WTC11 (cell line): ENCODE results near the gene EIF3I. TPM values are rescaled to one million over a fixed set of nuclear protein-coding genes. Genes with fewer than 3 reads are reported as not detected.

ENCODE experiments used
- ESRRA ChIP-seq: sonication (generic); formaldehyde crosslinking; IDR thresholded peaks from 2 replicates; pipeline ENCODE4 v1.8.1; 2022; ENCODE audit warnings: mild to moderate bottlenecking, missing genetic modification reagents, borderline replicate concordance
- GABPB1 ChIP-seq: sonication (generic); formaldehyde crosslinking; IDR thresholded peaks from 2 replicates; pipeline ENCODE4 v1.8.1; 2023; ENCODE audit warnings: mild to moderate bottlenecking, missing genetic modification reagents
- PRRX2 ChIP-seq: fragments of 250-450 bp; sonication (Bioruptor Pico); IDR thresholded peaks from 2 replicates; pipeline ENCODE4 v1.8.0; 2021; ENCODE audit warnings: mild to moderate bottlenecking
- SP1 ChIP-seq: sonication (generic); formaldehyde crosslinking; conservative IDR thresholded peaks from 2 replicates; pipeline ENCODE4 v1.8.1; 2022; ENCODE audit warnings: missing genetic modification reagents
- TCF7 ChIP-seq: sonication (generic); formaldehyde crosslinking; IDR thresholded peaks from 2 replicates; pipeline ENCODE4 v1.8.0; 2022; ENCODE audit warnings: mild to moderate bottlenecking, low read depth, missing genetic modification reagents, moderate library complexity
- ZNF396 ChIP-seq: fragments of 250-450 bp; sonication (Bioruptor Pico); IDR thresholded peaks from 2 replicates; pipeline ENCODE4 v1.8.0; 2021; ENCODE audit warnings: mild to moderate bottlenecking, moderate library complexity, borderline replicate concordance
- total RNA-seq: library from RNA; stranded (reverse); gene quantifications from 3 replicates; pipeline ENCODE4 v1.2.3, GENCODE V29; 2021
- TF ChIP-seq, protein P1 (sequence below): sonication (generic); formaldehyde crosslinking; IDR thresholded peaks from 2 replicates; pipeline ENCODE4 v1.8.1; 2023; ENCODE audit warnings: mild to moderate bottlenecking, missing genetic modification reagents, borderline replicate concordance
- TF ChIP-seq, protein P2 (sequence below): sonication (generic); formaldehyde crosslinking; IDR thresholded peaks from 2 replicates; pipeline ENCODE4 v1.8.0; 2022; ENCODE audit warnings: mild to moderate bottlenecking, missing genetic modification reagents
- TF ChIP-seq, protein P3 (sequence below): sonication (generic); formaldehyde crosslinking; conservative IDR thresholded peaks from 2 replicates; pipeline ENCODE4 v1.8.1; 2022; ENCODE audit warnings: mild to moderate bottlenecking, missing genetic modification reagents
- TF ChIP-seq, protein P4 (sequence below): fragments of 250-450 bp; sonication (Bioruptor Pico); conservative IDR thresholded peaks from 2 replicates; pipeline ENCODE4 v1.9.0; 2021; ENCODE audit warnings: mild to moderate bottlenecking
- TF ChIP-seq, protein P5 (sequence below): sonication (generic); formaldehyde crosslinking; IDR thresholded peaks from 2 replicates; pipeline ENCODE4 v1.8.0; 2022; ENCODE audit warnings: missing genetic modification reagents
- TF ChIP-seq, protein P6 (sequence below): sonication (generic); formaldehyde crosslinking; IDR thresholded peaks from 2 replicates; pipeline ENCODE4 v1.8.1; 2022; ENCODE audit warnings: missing genetic modification reagents, borderline replicate concordance
- TF ChIP-seq, protein P7 (sequence below): sonication (generic); formaldehyde crosslinking; IDR thresholded peaks from 2 replicates; pipeline ENCODE4 v1.8.0; 2023; ENCODE audit warnings: mild to moderate bottlenecking, missing genetic modification reagents
- TF ChIP-seq, protein P8 (sequence below): fragments of 250-450 bp; sonication (Bioruptor Pico); IDR thresholded peaks from 2 replicates; pipeline ENCODE4 v1.9.0; 2021; ENCODE audit warnings: mild to moderate bottlenecking
- TF ChIP-seq, protein P9 (sequence below): sonication (generic); formaldehyde crosslinking; conservative IDR thresholded peaks from 2 replicates; pipeline ENCODE4 v1.8.1; 2023; ENCODE audit warnings: mild to moderate bottlenecking, low read depth, missing genetic modification reagents, moderate library complexity

The EIF3I gene
- total RNA-seq, 1 experiment from 2014 or later = 237 TPM

DNA sequence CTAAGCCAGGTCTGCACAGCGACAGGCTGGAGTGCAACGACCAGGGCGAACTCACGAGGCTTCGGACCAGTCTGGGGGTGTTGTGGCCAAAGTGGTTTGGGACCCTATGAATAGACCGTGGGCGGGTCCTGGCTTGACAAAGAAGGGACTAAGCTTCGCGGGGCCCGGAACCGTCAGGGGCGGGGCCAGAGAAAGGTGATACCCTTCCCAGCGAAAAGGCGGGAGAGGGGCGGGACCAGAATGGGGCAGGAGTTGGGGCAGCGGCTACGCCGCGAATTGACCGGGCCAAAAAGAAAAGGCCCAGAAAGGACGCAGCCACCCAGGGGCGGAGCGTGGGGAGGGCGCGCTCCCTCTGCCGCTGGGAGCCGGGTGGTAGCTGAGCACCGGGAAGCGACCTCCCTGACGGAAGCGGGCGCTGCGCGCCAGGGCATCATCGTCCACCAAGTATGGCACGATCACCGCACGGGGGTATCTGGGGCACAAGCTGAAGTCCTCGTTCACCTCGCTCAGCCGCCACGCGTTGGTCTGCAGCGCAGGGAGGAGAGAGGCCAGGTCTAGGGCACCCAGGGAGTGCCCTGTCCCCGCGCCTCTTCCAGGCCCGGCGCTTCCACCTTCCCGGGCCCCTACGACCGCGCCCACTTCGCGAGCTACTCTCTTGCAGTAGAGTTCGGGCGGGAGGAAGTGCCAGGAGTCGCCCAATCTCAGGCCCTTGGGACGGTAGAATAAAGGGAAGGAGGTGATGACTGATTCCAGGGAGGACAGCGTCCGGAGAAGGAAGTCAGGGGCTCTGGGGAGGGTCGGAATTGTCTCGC is 18.1 kb downstream of the EIF3I start (continued):
- TF ChIP-seq, protein P1, sequence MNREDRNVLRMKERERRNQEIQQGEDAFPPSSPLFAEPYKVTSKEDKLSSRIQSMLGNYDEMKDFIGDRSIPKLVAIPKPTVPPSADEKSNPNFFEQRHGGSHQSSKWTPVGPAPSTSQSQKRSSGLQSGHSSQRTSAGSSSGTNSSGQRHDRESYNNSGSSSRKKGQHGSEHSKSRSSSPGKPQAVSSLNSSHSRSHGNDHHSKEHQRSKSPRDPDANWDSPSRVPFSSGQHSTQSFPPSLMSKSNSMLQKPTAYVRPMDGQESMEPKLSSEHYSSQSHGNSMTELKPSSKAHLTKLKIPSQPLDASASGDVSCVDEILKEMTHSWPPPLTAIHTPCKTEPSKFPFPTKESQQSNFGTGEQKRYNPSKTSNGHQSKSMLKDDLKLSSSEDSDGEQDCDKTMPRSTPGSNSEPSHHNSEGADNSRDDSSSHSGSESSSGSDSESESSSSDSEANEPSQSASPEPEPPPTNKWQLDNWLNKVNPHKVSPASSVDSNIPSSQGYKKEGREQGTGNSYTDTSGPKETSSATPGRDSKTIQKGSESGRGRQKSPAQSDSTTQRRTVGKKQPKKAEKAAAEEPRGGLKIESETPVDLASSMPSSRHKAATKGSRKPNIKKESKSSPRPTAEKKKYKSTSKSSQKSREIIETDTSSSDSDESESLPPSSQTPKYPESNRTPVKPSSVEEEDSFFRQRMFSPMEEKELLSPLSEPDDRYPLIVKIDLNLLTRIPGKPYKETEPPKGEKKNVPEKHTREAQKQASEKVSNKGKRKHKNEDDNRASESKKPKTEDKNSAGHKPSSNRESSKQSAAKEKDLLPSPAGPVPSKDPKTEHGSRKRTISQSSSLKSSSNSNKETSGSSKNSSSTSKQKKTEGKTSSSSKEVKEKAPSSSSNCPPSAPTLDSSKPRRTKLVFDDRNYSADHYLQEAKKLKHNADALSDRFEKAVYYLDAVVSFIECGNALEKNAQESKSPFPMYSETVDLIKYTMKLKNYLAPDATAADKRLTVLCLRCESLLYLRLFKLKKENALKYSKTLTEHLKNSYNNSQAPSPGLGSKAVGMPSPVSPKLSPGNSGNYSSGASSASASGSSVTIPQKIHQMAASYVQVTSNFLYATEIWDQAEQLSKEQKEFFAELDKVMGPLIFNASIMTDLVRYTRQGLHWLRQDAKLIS (CRISPR knock-in tag) = no peak; the same call in 1 of the 2 replicates
- no peak for TF ChIP-seq TCF7 (CRISPR knock-in tag)
- TF ChIP-seq ESRRA = peak; percentile 21; the same call in 1 of the 2 replicates
- TF ChIP-seq ZNF396 (CRISPR knock-in tag) = no peak
- TF ChIP-seq, protein P2, sequence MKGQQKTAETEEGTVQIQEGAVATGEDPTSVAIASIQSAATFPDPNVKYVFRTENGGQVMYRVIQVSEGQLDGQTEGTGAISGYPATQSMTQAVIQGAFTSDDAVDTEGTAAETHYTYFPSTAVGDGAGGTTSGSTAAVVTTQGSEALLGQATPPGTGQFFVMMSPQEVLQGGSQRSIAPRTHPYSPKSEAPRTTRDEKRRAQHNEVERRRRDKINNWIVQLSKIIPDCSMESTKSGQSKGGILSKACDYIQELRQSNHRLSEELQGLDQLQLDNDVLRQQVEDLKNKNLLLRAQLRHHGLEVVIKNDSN (CRISPR knock-in tag) = no peak
- TF ChIP-seq SP1 (CRISPR knock-in tag) = peak; percentile 87
- TF ChIP-seq, protein P3, sequence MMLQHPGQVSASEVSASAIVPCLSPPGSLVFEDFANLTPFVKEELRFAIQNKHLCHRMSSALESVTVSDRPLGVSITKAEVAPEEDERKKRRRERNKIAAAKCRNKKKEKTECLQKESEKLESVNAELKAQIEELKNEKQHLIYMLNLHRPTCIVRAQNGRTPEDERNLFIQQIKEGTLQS = 0 out of 2 replicates have a peak, but pooled peaks have one; percentile 8
- no peak for TF ChIP-seq GABPB1 (CRISPR knock-in tag)
- TF ChIP-seq, protein P4, sequence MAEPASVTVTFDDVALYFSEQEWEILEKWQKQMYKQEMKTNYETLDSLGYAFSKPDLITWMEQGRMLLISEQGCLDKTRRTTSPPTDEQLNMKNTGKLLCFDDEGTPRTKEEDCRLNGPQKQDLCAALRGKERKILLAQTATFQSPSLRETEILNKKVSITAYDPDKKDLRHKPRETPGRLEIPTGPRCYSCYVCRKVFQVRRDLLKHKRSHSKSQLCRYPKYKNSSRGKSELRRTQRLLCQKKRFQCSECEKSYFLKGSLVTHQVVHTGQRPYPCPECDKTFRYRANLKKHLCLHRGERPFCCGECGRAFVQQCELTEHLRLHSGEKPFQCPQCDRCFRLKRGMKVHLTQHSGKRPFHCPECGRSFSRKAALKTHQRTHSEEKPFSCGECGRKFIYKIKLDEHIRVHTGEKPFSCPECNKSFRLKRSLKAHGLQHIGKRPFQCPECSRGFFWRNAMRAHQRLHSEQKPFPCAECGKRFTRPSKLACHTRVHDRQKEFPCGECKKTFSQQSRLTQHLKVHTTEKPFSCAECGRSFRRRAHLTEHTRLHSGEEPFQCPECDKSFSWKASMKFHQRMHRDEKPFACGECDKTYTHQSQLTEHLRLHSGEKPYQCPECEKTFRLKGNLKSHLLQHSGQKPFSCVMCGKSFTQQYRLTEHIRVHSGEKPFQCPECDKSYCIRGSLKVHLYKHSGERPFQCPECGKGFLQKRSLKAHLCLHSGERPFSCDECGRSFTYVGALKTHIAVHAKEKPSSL (CRISPR knock-in tag) = no peak
- TF ChIP-seq, protein P5, sequence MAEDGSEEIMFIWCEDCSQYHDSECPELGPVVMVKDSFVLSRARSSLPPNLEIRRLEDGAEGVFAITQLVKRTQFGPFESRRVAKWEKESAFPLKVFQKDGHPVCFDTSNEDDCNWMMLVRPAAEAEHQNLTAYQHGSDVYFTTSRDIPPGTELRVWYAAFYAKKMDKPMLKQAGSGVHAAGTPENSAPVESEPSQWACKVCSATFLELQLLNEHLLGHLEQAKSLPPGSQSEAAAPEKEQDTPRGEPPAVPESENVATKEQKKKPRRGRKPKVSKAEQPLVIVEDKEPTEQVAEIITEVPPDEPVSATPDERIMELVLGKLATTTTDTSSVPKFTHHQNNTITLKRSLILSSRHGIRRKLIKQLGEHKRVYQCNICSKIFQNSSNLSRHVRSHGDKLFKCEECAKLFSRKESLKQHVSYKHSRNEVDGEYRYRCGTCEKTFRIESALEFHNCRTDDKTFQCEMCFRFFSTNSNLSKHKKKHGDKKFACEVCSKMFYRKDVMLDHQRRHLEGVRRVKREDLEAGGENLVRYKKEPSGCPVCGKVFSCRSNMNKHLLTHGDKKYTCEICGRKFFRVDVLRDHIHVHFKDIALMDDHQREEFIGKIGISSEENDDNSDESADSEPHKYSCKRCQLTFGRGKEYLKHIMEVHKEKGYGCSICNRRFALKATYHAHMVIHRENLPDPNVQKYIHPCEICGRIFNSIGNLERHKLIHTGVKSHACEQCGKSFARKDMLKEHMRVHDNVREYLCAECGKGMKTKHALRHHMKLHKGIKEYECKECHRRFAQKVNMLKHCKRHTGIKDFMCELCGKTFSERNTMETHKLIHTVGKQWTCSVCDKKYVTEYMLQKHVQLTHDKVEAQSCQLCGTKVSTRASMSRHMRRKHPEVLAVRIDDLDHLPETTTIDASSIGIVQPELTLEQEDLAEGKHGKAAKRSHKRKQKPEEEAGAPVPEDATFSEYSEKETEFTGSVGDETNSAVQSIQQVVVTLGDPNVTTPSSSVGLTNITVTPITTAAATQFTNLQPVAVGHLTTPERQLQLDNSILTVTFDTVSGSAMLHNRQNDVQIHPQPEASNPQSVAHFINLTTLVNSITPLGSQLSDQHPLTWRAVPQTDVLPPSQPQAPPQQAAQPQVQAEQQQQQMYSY (CRISPR knock-in tag) = peak; percentile 88
- TF ChIP-seq, protein P6, sequence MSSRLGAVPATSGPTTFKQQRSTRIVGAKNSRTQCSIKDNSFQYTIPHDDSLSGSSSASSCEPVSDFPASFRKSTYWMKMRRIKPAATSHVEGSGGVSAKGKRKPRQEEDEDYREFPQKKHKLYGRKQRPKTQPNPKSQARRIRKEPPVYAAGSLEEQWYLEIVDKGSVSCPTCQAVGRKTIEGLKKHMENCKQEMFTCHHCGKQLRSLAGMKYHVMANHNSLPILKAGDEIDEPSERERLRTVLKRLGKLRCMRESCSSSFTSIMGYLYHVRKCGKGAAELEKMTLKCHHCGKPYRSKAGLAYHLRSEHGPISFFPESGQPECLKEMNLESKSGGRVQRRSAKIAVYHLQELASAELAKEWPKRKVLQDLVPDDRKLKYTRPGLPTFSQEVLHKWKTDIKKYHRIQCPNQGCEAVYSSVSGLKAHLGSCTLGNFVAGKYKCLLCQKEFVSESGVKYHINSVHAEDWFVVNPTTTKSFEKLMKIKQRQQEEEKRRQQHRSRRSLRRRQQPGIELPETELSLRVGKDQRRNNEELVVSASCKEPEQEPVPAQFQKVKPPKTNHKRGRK (CRISPR knock-in tag) = no peak
- no peak for TF ChIP-seq PRRX2 (CRISPR knock-in tag)
- TF ChIP-seq, protein P7, sequence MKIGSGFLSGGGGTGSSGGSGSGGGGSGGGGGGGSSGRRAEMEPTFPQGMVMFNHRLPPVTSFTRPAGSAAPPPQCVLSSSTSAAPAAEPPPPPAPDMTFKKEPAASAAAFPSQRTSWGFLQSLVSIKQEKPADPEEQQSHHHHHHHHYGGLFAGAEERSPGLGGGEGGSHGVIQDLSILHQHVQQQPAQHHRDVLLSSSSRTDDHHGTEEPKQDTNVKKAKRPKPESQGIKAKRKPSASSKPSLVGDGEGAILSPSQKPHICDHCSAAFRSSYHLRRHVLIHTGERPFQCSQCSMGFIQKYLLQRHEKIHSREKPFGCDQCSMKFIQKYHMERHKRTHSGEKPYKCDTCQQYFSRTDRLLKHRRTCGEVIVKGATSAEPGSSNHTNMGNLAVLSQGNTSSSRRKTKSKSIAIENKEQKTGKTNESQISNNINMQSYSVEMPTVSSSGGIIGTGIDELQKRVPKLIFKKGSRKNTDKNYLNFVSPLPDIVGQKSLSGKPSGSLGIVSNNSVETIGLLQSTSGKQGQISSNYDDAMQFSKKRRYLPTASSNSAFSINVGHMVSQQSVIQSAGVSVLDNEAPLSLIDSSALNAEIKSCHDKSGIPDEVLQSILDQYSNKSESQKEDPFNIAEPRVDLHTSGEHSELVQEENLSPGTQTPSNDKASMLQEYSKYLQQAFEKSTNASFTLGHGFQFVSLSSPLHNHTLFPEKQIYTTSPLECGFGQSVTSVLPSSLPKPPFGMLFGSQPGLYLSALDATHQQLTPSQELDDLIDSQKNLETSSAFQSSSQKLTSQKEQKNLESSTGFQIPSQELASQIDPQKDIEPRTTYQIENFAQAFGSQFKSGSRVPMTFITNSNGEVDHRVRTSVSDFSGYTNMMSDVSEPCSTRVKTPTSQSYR (CRISPR knock-in tag) = no peak
- TF ChIP-seq, protein P8, sequence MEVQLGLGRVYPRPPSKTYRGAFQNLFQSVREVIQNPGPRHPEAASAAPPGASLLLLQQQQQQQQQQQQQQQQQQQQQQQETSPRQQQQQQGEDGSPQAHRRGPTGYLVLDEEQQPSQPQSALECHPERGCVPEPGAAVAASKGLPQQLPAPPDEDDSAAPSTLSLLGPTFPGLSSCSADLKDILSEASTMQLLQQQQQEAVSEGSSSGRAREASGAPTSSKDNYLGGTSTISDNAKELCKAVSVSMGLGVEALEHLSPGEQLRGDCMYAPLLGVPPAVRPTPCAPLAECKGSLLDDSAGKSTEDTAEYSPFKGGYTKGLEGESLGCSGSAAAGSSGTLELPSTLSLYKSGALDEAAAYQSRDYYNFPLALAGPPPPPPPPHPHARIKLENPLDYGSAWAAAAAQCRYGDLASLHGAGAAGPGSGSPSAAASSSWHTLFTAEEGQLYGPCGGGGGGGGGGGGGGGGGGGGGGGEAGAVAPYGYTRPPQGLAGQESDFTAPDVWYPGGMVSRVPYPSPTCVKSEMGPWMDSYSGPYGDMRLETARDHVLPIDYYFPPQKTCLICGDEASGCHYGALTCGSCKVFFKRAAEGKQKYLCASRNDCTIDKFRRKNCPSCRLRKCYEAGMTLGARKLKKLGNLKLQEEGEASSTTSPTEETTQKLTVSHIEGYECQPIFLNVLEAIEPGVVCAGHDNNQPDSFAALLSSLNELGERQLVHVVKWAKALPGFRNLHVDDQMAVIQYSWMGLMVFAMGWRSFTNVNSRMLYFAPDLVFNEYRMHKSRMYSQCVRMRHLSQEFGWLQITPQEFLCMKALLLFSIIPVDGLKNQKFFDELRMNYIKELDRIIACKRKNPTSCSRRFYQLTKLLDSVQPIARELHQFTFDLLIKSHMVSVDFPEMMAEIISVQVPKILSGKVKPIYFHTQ (CRISPR knock-in tag) = no peak
- TF ChIP-seq, protein P9, sequence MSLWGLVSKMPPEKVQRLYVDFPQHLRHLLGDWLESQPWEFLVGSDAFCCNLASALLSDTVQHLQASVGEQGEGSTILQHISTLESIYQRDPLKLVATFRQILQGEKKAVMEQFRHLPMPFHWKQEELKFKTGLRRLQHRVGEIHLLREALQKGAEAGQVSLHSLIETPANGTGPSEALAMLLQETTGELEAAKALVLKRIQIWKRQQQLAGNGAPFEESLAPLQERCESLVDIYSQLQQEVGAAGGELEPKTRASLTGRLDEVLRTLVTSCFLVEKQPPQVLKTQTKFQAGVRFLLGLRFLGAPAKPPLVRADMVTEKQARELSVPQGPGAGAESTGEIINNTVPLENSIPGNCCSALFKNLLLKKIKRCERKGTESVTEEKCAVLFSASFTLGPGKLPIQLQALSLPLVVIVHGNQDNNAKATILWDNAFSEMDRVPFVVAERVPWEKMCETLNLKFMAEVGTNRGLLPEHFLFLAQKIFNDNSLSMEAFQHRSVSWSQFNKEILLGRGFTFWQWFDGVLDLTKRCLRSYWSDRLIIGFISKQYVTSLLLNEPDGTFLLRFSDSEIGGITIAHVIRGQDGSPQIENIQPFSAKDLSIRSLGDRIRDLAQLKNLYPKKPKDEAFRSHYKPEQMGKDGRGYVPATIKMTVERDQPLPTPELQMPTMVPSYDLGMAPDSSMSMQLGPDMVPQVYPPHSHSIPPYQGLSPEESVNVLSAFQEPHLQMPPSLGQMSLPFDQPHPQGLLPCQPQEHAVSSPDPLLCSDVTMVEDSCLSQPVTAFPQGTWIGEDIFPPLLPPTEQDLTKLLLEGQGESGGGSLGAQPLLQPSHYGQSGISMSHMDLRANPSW (CRISPR knock-in tag) = no peak
